ENCODE data around the gene RASSF3.

DNA sequence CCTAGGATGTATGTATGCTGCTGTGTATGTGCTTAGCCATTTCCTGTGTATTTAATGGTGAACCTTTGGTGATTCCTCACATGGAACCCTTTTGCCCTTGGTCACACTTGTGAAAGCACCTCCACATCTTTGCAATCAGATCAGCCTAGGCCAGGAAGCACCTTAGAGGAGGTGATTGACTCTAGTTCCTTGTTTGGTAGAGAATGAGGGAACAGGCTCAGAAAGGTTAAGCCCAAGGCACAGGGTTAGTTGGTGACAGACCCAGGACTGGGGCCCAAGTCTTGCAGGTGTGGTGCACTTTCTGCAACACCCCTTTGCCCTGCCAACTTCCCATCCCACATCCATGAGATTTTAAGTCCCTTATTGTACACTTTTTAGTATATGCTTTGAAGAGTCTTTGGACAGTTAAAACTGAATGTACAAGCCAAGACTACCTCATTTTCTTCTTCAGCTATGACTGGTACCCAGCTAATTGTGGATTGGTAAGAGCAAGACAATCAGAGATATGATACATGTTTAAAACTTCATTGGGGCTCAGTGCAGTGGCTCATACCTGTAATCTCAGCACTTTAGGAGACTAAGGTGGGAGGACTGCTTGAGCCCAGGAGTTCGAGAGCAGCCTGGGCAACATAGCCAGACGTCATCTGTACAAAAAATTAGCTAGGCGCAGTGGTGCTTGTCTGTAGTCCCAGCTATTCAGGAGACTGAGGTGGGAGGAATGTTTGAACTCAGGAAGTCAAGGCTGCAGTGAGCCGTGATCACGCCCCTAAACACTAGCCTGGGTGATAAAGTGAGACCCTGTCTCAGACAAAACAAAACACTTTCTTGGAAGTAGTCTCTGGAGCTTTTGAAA, 71.1 kb downstream of the RASSF3 start:
- TF ChIP-seq, protein P1, sequence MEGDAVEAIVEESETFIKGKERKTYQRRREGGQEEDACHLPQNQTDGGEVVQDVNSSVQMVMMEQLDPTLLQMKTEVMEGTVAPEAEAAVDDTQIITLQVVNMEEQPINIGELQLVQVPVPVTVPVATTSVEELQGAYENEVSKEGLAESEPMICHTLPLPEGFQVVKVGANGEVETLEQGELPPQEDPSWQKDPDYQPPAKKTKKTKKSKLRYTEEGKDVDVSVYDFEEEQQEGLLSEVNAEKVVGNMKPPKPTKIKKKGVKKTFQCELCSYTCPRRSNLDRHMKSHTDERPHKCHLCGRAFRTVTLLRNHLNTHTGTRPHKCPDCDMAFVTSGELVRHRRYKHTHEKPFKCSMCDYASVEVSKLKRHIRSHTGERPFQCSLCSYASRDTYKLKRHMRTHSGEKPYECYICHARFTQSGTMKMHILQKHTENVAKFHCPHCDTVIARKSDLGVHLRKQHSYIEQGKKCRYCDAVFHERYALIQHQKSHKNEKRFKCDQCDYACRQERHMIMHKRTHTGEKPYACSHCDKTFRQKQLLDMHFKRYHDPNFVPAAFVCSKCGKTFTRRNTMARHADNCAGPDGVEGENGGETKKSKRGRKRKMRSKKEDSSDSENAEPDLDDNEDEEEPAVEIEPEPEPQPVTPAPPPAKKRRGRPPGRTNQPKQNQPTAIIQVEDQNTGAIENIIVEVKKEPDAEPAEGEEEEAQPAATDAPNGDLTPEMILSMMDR (IDR thresholded peaks at IDR 0.05): no peak
- no peak for TF ChIP-seq POLR2A (IDR thresholded peaks at IDR 0.05)
- no peak for TF ChIP-seq EP300 (IDR thresholded peaks at IDR 0.05)
